ENCODE measurements around the gene ARL2BP.

Gene ARL2BP

GRCh38 chr16:57235128-57236021, 9.7 kb upstream of the ARL2BP start:
- DNase-seq (ENCODE audit: low read depth in 2 of 2, low spot score in 1 of 2), result no peak

GRCh38 chr16:57236022-57236350, 9.1 kb upstream of the ARL2BP start:
- DNase-seq (ENCODE audit: low read depth in 2 of 2, low spot score in 1 of 2), result no peak

GRCh38 chr16:57238682-57239081, 6.4 kb upstream of the ARL2BP start:
- DNase-seq (ENCODE audit: low read depth in 2 of 2, low spot score in 1 of 2), result no peak

GRCh38 chr16:57239107-57239506, 6.0 kb upstream of the ARL2BP start:
- DNase-seq (ENCODE audit: low read depth in 2 of 2, low spot score in 1 of 2), result no peak

- DNase-seq (ENCODE audit: low read depth in 2 of 2, low spot score in 1 of 2), result no peak
Observed at GRCh38 chr16:57240851-57241250, 4.2 kb upstream of the ARL2BP start.

GRCh38 chr16:57242650-57243049, 2.4 kb upstream of the ARL2BP start:
- no peak for DNase-seq (ENCODE audit: low read depth in 2 of 2, low spot score in 1 of 2)

GRCh38 chr16:57244463-57244766, 644 bp upstream of the ARL2BP start:
- DNase-seq (ENCODE audit: low read depth in 2 of 2, low spot score in 1 of 2), result no peak

GRCh38 chr16:57245472-57246113, 534 bp downstream of the ARL2BP start:
- DNase-seq (ENCODE audit: low read depth in 2 of 2, low spot score in 1 of 2), result no peak

GRCh38 chr16:57251352-57251751, 6.3 kb downstream of the ARL2BP start:
- no peak for DNase-seq (ENCODE audit: low read depth in 2 of 2, low spot score in 1 of 2)

- DNase-seq (ENCODE audit: low read depth in 2 of 2, low spot score in 1 of 2), result no peak
Observed at GRCh38 chr16:57252148-57252721, 7.2 kb downstream of the ARL2BP start.

- DNase-seq (ENCODE audit: low read depth in 2 of 2, low spot score in 1 of 2), result no peak
Observed at GRCh38 chr16:57253466-57253865, 8.4 kb downstream of the ARL2BP start.

GRCh38 chr16:57255686-57256415, 10.8 kb downstream of the ARL2BP start:
- no peak for DNase-seq (ENCODE audit: low read depth in 2 of 2, low spot score in 1 of 2)

- no peak for DNase-seq (ENCODE audit: low read depth in 2 of 2, low spot score in 1 of 2)
Observed at GRCh38 chr16:57256601-57257395, 11.7 kb downstream of the ARL2BP start.

GRCh38 chr16:57257455-57258070, 12.5 kb downstream of the ARL2BP start:
- no peak for DNase-seq (ENCODE audit: low read depth in 2 of 2, low spot score in 1 of 2)

GRCh38 chr16:57258226-57258909, 13.3 kb downstream of the ARL2BP start:
- no peak for DNase-seq (ENCODE audit: low read depth in 2 of 2, low spot score in 1 of 2)

GRCh38 chr16:57258910-57259475, 13.9 kb downstream of the ARL2BP start:
- DNase-seq (ENCODE audit: low read depth in 2 of 2, low spot score in 1 of 2), result no peak

GRCh38 chr16:57260294-57260929, 15.4 kb downstream of the ARL2BP start:
- DNase-seq (ENCODE audit: low read depth in 2 of 2, low spot score in 1 of 2), result no peak

- DNase-seq (ENCODE audit: low read depth in 2 of 2, low spot score in 1 of 2), result no peak
Observed at GRCh38 chr16:57261806-57262205, 16.7 kb downstream of the ARL2BP start.

- no peak for DNase-seq (ENCODE audit: low read depth in 2 of 2, low spot score in 1 of 2)
Observed at GRCh38 chr16:57262841-57263540, 17.9 kb downstream of the ARL2BP start.
